HepG2 (cell line): ENCODE results near the gene SLC2A8. TPM values are rescaled to one million over a fixed set of nuclear protein-coding genes. Genes with fewer than 3 reads are reported as not detected.

Experiments
- ATF1 ChIP-seq: IDR thresholded peaks from 2 replicates; pipeline ENCODE4 v1.6.1; 2016; ENCODE audit warnings: mild to moderate bottlenecking, control low read depth
- E2F1 ChIP-seq: sonication (generic); formaldehyde crosslinking; IDR thresholded peaks from 2 replicates; pipeline ENCODE4 v1.5.0; 2020; ENCODE audit warnings: missing genetic modification reagents
- ETV6 ChIP-seq: sonication (generic); formaldehyde crosslinking; conservative IDR thresholded peaks from 2 replicates; pipeline ENCODE4 v1.4.0; 2020; ENCODE audit warnings: missing genetic modification reagents
- FIP1L1 ChIP-seq: fragments of 200-400 bp; formaldehyde crosslinking; IDR thresholded peaks from 2 replicates; pipeline ENCODE4 v1.6.1; 2018; ENCODE audit warnings: low read depth, mild to moderate bottlenecking, low read length, moderate library complexity, borderline replicate concordance; ENCODE audit not compliant: insufficient read depth
- FOSL2 ChIP-seq: sonication (generic); formaldehyde crosslinking; IDR thresholded peaks from 2 replicates; pipeline ENCODE4 v1.4.0; 2020; ENCODE audit warnings: missing genetic modification reagents
- HNF1B ChIP-seq: sonication (generic); formaldehyde crosslinking; IDR thresholded peaks from 2 replicates; pipeline ENCODE4 v1.5.1; 2020; ENCODE audit warnings: mild to moderate bottlenecking, moderate library complexity, missing genetic modification reagents
- HNF4G ChIP-seq, 2 experiments: sonication (generic) in 1 of 2; formaldehyde crosslinking in 1 of 2; IDR thresholded peaks; 2 replicates each; pipeline versions ENCODE4 v1.4.0 to v1.6.1; 2011 to 2020; ENCODE audit warnings: borderline replicate concordance in 2 of 2, low read depth in 2 of 2, mild to moderate bottlenecking in 2 of 2, low read length in 1 of 2, missing genetic modification reagents in 1 of 2, moderate library complexity in 1 of 2
- HOXA5 ChIP-seq: sonication (generic); formaldehyde crosslinking; IDR thresholded peaks from 2 replicates; pipeline ENCODE4 v1.4.0; 2020; ENCODE audit warnings: missing genetic modification reagents
- KDM6A ChIP-seq: IDR thresholded peaks from 2 replicates; pipeline ENCODE4 v1.6.1; 2016; ENCODE audit warnings: low read depth
- MTF1 ChIP-seq: sonication (generic); formaldehyde crosslinking; IDR thresholded peaks from 2 replicates; pipeline ENCODE4 v1.5.0; 2020; ENCODE audit warnings: missing genetic modification reagents
- RAD21 ChIP-seq: fragments of 450-650 bp; formaldehyde crosslinking; IDR thresholded peaks from 2 replicates; pipeline ENCODE4 v1.5.0; 2020; ENCODE audit warnings: mild to moderate bottlenecking
- SP1 ChIP-seq, 2 experiments: fragments of 450-650 bp in 1 of 2; sonication (generic) in 1 of 2; formaldehyde crosslinking in 1 of 2; IDR thresholded peaks; 2 replicates each; pipeline versions ENCODE4 v1.4.0 to v1.6.1; 2016 to 2020; ENCODE audit warnings: missing genetic modification reagents in 1 of 2
- YEATS2 ChIP-seq: sonication (generic); formaldehyde crosslinking; IDR thresholded peaks from 2 replicates; pipeline ENCODE4 v1.4.0; 2020; ENCODE audit warnings: missing genetic modification reagents, borderline replicate concordance
- ZHX2 ChIP-seq, 2 experiments: sonication (generic) in 1 of 2; formaldehyde crosslinking in 1 of 2; IDR thresholded peaks; 2 replicates each; pipeline versions ENCODE4 v1.6.1 to v1.9.0; 2014 to 2022; ENCODE audit warnings: antibody characterized with exemption in 1 of 2, borderline replicate concordance in 1 of 2, inconsistent platforms in 1 of 2, low read depth in 1 of 2, missing genetic modification reagents in 1 of 2
- ZNF121 ChIP-seq: sonication (generic); formaldehyde crosslinking; IDR thresholded peaks from 2 replicates; pipeline ENCODE4 v1.5.0; 2020; ENCODE audit warnings: mild to moderate bottlenecking, missing genetic modification reagents
- ZNF589 ChIP-seq: sonication (generic); formaldehyde crosslinking; conservative IDR thresholded peaks from 2 replicates; pipeline ENCODE4 v1.8.0; 2022; ENCODE audit warnings: mild to moderate bottlenecking, moderate library complexity, missing genetic modification reagents
- ZNF605 ChIP-seq: sonication (generic); formaldehyde crosslinking; IDR thresholded peaks from 2 replicates; pipeline ENCODE4 v1.8.0; 2022; ENCODE audit warnings: mild to moderate bottlenecking, missing genetic modification reagents
- ZSCAN12 ChIP-seq: sonication (generic); formaldehyde crosslinking; IDR thresholded peaks from 2 replicates; pipeline ENCODE4 v1.9.0; 2021; ENCODE audit warnings: mild to moderate bottlenecking, missing genetic modification reagents
- polyA plus RNA-seq, 8 experiments: library from polyadenylated mRNA; depleted of rRNA in 3 of 8; stranded (reverse) in 7 of 8; unstranded in 1 of 8; fragments of >200 nt; fragmentation: Illumina TruSeq in 4 of 8; extraction: Trizol in 4 of 8; gene quantifications; 2 replicates each; pipeline versions ENCODE4 v1.2.1 to v1.2.3, GENCODE V29; 2011 to 2016; ENCODE audit warnings: low read depth in 4 of 8, missing spikeins in 1 of 8, mixed read lengths in 1 of 8; ENCODE audit not compliant: insufficient read depth in 1 of 8
- total RNA-seq, 5 experiments: library from RNA; depleted of rRNA; stranded (reverse); fragments of >200 nt; fragmentation: Illumina TruSeq; extraction: Trizol; gene quantifications; 2 replicates each; pipeline ENCODE4 v1.2.3, GENCODE V29; 2016; ENCODE audit warnings: low read depth in 1 of 5

Gene SLC2A8
- total and polyA plus RNA-seq, 2 of the 13 experiments (the other 11 are each of a cell fraction or from before 2014, with no cell fraction given): 22.6 to 48.6 TPM

GRCh38 chr9:127396808-127397645 is at the start of gene SLC2A8 (continued):
- no peak for TF ChIP-seq ZHX2 (IDR thresholded peaks at IDR 0.05; ENCODE audit: low read depth)
- TF ChIP-seq ZHX2 (CRISPR knock-in tag; IDR thresholded peaks at IDR 0.05; ENCODE audit: borderline replicate concordance): peak; percentile 83
- TF ChIP-seq KDM6A (CRISPR knock-in tag): no peak
- TF ChIP-seq SP1 (IDR thresholded peaks at IDR 0.05): peak; percentile 69; the same call in 1 of the 2 replicates
- TF ChIP-seq SP1 (CRISPR knock-in tag; IDR thresholded peaks at IDR 0.05): peak; percentile 92
- 0 out of 2 replicates have a peak, but pooled peaks have one; percentile 61 for TF ChIP-seq MTF1
- peak; percentile 81; the same call in 1 of the 2 replicates for TF ChIP-seq ETV6
- TF ChIP-seq ATF1: 0 out of 2 replicates have a peak, but pooled peaks have one; percentile 20
- TF ChIP-seq YEATS2 (CRISPR knock-in tag): peak; percentile 25; the same call in 1 of the 2 replicates
- TF ChIP-seq HNF1B (CRISPR knock-in tag): 0 out of 2 replicates have a peak, but pooled peaks have one; percentile 53
- peak; percentile 80; the same call in 1 of the 2 replicates for TF ChIP-seq HOXA5 (CRISPR knock-in tag)
- TF ChIP-seq ZNF605 (CRISPR knock-in tag): no peak
- TF ChIP-seq FOSL2 (CRISPR knock-in tag): peak; percentile 18; the same call in 1 of the 2 replicates
- TF ChIP-seq FIP1L1: no peak
- TF ChIP-seq ZNF121 (CRISPR knock-in tag): peak; percentile 94
- no peak for TF ChIP-seq ZNF589 (CRISPR knock-in tag)
- TF ChIP-seq E2F1 (CRISPR knock-in tag): peak; percentile 92
- TF ChIP-seq RAD21 (CRISPR knock-in tag): peak; percentile 85
- TF ChIP-seq HNF4G (IDR thresholded peaks at IDR 0.05; ENCODE audit: borderline replicate concordance, low read depth, low read length): peak; percentile 48; the same call in 1 of the 2 replicates
- TF ChIP-seq HNF4G (CRISPR knock-in tag; IDR thresholded peaks at IDR 0.05; ENCODE audit: borderline replicate concordance, low read depth): no peak
- 0 out of 2 replicates have a peak, but pooled peaks have one; percentile 78 for TF ChIP-seq ZSCAN12 (CRISPR knock-in tag)
